A549 (cell line): Measurements from ENCODE around the gene CD4.

Experiments used
- CTCF ChIP-seq: fragments of >200 bp; sonication (Bioruptor Twin); formaldehyde crosslinking; IDR thresholded peaks from 3 replicates; pipeline ENCODE4 v1.5.1; 2016
- EP300 ChIP-seq, 2 experiments: fragments of >200 bp; sonication (Bioruptor Twin); formaldehyde crosslinking; IDR thresholded peaks; 2 replicates in 1 of 2; 3 replicates in 1 of 2; pipeline ENCODE4 v1.6.1; 2016 to 2017
- HOXA7 ChIP-seq: fragments of 250-450 bp; sonication (Bioruptor Pico); IDR thresholded peaks from 2 replicates; pipeline ENCODE4 v1.5.0; 2020; ENCODE audit warnings: mild to moderate bottlenecking, moderate library complexity
- KDM5A ChIP-seq: fragments of 200-600 bp; sonication (generic); IDR thresholded peaks from 2 replicates; pipeline ENCODE4 v1.6.1; 2016; ENCODE audit warnings: antibody characterized with exemption, mild to moderate bottlenecking
- NR3C1 ChIP-seq: fragments of >200 bp; sonication (Bioruptor Twin); formaldehyde crosslinking; IDR thresholded peaks from 3 replicates; pipeline ENCODE4 v1.6.1; 2017
- POLR2A ChIP-seq: IDR thresholded peaks from 2 replicates; pipeline ENCODE4 v1.6.1; 2012; ENCODE audit warnings: mild to moderate bottlenecking, low read length
- RAD21 ChIP-seq, 2 experiments: fragments of >200 bp in 1 of 2; sonication (Bioruptor Twin) in 1 of 2; formaldehyde crosslinking in 1 of 2; IDR thresholded peaks in 1 of 2; conservative IDR thresholded peaks in 1 of 2; 2 replicates in 1 of 2; 3 replicates in 1 of 2; pipeline ENCODE4 v1.6.1; 2012 to 2018; ENCODE audit warnings: inconsistent platforms in 1 of 2
- REST ChIP-seq: fragments of 200-600 bp; sonication (generic); IDR thresholded peaks from 2 replicates; pipeline ENCODE4 v1.6.1; 2016; ENCODE audit warnings: antibody characterized with exemption, mild to moderate bottlenecking, moderate library complexity
- TF ChIP-seq, protein P1 (sequence below): fragments of >200 bp; sonication (Bioruptor Twin); formaldehyde crosslinking; IDR thresholded peaks from 3 replicates; pipeline ENCODE4 v1.6.1; 2016

DNA sequence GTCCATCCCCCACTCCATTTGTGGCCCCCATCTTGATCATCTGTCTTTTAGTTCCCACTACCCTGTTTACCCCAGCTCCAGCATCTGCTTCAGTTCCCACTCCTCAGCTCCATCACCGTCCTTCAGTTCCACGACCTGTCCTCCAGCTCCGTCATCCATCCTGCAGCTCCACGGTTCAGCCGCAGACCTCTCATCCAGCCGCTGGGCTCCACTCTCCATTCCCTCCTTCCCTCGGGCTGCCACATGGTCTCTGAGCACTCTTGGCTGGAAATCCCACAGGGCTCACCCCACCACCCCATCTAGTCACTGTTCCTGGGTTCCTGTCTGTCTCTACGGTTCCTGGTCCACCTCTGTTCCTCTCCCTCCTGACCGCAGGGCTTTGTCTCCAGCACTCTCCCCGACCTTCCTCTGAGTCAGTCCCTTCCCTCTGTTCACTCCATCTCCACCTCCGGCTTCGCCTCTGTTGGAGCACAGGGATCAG is 35.6 kb downstream of the CD4 start:
- TF ChIP-seq CTCF (no peak), EP300 (IDR thresholded peaks at IDR 0.05) (no peak), POLR2A (no peak), NR3C1 (no peak), RAD21 (conservative IDR thresholded peaks at IDR 0.05 in 1 of 2, IDR thresholded peaks at IDR 0.05 in 1 of 2) (no peak), KDM5A (no peak), REST (no peak), HOXA7 (CRISPR knock-in tag) (no peak)
- TF ChIP-seq, protein P1, sequence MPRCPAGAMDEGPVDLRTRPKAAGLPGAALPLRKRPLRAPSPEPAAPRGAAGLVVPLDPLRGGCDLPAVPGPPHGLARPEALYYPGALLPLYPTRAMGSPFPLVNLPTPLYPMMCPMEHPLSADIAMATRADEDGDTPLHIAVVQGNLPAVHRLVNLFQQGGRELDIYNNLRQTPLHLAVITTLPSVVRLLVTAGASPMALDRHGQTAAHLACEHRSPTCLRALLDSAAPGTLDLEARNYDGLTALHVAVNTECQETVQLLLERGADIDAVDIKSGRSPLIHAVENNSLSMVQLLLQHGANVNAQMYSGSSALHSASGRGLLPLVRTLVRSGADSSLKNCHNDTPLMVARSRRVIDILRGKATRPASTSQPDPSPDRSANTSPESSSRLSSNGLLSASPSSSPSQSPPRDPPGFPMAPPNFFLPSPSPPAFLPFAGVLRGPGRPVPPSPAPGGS = no peak
